CMK (cell line): Measurements from ENCODE around the gene ZNF189.
"Not testable (repeated sequence)": the region's sequence is repeated elsewhere in the genome, so short reads cannot be mapped to it uniquely, and the experiment has no call there.

Source experiments
- DNase-seq: peaks from one replicate; pipeline ENCODE4 v3.0.0-alpha.2; 2010; ENCODE audit warnings: low read depth

The ZNF189 gene

GRCh38 chr9:101380295-101380694 is 18.4 kb upstream of the ZNF189 start:
- no peak for DNase-seq

- DNase-seq, result no peak
Measured at GRCh38 chr9:101381118-101381517, 17.5 kb upstream of the ZNF189 start.

GRCh38 chr9:101381833-101382342 is 16.8 kb upstream of the ZNF189 start:
- no peak for DNase-seq

DNA sequence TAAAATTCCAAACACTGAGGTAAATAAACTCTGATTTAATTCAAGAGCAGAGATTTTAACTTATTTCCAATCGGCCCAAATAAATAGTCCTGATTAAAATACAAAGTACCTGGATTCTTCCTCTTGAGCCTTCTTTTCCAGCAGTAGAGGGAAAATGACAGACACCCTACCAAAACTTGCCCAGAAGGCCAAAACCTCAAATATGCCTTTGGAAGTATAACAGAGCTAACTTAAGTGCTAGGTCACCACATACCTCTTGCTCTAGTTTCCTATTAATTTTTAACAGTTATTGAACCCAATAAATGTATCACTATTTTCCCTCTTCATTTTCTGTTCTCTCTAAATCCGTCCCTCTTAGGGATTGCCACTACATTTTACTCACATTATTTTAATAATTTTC is 15.3 kb upstream of the ZNF189 start:
- DNase-seq, result no peak

DNA sequence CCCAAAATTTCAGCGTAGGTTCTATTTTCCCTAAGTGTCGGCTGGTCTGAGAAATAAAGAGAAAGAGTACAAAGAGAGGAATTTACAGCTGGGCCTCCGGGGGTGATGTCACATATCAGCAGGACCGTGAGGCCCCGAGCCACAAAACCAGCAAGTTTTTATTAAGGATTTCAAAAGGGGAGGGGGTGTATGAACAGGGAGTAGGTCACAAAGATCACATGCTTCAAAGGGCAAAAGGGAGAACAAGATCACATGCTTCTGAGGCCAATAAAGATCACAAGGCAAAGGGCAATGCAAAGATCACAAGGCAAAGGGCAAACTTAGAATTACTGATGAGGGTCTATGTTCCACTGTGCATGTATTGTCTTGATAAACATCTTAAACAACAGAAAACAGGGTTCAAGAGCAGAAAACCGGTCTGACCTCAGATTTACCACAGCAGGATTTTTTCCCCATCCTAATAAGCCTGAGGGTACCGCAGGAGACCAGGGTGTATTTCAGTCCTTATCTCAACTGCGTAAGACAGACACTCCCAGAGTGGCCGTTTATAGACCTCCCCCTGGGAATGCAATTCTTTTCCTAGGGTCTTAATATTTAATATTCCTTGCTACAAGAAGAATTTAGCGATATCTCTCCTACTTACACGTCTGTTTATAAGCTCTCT is 13.6 kb upstream of the ZNF189 start, which contains the start of gene BAAT:
BAAT (minus strand) TSS at position 134 of the 664 bp plus-strand sequence. CDS start 13,602 bp downstream, outside the sequence.
- not testable (repeated sequence) for DNase-seq

DNA sequence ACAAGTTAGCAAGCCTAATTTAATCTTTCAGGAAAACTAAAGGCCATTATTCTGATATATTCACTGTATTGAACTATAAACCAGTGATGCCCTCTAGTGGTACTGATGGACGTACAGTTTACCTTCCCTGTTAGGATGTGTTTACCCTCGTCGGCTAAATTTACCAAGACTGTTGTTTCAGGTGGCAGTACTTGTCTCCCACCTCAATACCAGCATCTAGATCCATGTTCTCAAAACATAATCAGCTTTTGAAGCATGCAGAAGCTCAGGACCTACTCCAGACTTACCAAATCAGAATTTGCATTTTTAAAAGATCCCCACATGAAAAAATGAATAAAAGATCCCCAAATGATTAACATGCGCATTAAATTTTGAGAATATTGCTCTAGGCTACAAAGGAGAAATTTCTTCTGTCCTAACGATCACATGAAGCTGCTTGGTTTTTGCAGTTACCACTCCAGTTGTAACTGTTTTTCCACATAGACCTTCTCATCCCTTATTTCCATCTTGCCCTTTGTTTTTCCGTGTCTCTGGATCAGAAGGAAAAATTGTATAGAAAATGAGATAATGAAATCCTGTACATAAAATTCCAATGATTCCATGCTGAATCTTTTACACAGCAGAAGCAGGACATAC is 10.7 kb upstream of the ZNF189 start:
- no peak for DNase-seq

- no peak for DNase-seq
Measured at GRCh38 chr9:101388507-101388993, 10.1 kb upstream of the ZNF189 start.

GRCh38 chr9:101393135-101393534 is 5.5 kb upstream of the ZNF189 start:
- no peak for DNase-seq

DNA sequence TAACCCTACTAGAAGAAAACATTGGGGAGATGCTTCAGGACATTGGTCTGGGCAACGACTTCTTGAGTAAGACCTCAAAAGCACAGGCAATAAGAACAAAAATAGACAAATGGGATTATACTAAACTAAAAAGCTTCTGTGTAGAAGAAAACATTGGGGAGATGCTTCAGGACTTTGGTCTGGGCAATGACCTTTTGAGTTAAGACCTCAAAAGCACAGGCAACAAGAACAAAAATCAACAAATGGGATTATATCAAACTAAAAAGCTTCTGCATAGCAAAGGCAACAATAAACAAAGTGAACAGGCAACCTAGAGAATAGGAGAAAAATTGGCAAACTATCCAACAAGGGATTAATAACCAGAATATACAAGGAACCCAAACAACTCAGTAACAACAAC is 4.0 kb upstream of the ZNF189 start:
- no peak for DNase-seq

- DNase-seq, result no peak
Measured at GRCh38 chr9:101397746-101398067, 944 bp upstream of the ZNF189 start.

DNA sequence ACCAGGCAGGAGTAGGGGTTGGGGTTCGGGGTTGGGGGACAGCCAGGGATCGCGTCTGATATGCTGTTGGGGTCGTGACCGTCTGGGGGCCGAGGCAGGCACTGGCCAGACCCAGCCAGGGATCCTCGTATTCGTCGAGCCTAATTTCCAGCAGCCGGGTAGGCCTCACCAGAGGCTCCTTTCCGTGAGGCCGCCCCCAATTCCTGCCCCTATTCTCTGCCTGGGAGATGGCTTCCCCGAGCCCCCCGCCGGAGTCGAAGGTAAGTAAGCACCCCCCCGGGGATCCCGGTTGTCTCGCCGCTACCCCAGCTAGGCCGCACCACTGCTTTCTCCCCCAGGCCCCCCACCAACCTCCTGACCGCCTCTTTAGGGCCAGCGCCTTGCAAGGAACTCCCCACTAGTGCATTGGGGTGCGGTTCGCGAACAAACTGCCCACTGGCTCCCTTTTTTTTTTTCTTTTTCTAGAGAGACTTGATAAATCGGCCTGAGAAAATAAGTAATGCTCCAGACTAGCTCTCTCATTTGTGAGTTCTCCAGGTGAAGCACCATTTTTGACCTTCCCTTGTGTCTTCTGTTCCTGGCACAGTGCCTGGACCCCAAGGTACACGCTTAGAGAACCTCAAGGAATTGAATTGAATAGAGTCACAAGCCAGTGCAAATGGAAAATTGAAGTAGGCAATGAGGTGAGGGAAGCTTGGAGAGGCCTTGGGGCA is 435 bp downstream of the ZNF189 start:
- no peak for DNase-seq

DNA sequence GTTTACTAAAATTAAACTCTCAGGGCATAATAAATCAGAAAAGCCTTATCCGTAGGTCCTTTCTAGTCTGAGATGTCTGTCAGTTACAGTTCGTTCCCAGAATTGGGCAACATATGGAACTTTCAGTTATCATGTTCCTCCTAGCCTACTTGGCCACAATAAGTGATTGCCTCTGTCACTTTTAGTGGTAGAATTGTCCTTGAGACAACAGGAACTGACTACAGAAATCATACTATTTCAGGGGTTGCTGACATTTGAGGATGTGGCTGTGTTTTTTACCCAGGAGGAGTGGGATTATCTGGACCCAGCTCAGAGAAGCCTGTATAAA is 956 bp downstream of the ZNF189 start:
- no peak for DNase-seq

- no peak for DNase-seq
Measured at GRCh38 chr9:101400120-101400519, 1.5 kb downstream of the ZNF189 start.

DNA sequence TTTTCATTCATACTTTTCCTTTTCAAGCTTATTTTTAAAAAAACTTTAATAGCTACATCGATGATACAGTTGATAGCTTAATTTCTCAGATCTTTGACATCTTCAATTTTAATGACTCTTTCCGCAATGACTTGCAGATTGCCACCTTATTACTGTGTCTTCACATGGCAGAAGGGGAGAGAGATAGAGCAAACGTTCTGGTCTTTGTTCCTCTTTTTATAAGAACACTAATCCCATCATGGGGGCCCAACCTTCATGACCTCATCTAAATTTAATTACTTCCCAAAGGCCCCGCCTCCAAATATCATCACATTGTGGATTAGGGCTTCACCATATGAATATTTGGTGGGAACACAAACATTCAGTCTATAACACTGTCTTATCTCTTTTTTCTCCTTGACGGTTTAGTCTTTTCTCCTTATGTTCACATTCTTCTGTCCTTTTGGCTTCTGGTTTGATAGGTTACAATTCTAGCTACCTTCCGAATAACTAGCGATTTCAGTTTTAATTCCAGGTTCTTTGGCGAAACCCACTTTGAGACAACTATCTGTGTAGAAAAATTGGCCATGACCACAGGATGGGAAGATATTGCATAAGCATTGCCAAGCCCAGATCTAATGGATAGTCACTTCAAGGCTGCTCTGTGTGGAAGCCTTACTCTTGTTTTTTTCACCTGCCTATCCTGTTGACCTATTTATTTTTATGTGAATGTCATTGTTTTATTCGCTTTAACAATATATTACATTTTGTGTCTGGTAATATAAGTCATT is 5.0 kb downstream of the ZNF189 start:
- DNase-seq, result no peak

DNA sequence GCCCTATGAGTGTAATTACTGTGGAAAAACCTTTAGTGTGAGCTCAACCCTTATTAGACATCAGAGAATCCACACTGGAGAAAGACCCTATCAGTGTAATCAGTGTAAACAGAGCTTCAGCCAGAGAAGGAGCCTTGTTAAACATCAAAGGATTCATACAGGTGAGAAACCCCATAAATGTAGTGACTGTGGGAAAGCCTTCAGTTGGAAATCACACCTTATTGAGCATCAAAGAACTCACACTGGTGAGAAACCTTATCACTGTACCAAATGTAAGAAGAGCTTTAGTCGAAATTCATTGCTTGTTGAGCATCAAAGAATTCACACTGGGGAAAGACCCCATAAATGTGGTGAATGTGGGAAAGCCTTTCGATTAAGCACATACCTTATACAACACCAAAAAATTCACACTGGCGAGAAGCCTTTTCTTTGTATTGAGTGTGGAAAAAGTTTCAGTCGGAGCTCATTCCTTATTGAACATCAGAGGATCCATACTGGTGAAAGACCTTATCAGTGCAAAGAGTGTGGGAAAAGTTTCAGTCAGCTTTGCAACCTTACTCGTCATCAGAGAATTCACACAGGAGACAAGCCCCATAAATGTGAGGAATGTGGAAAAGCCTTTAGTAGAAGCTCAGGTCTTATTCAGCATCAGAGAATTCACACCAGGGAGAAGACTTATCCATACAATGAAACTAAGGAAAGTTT is 9.9 kb downstream of the ZNF189 start:
- no peak for DNase-seq

DNA sequence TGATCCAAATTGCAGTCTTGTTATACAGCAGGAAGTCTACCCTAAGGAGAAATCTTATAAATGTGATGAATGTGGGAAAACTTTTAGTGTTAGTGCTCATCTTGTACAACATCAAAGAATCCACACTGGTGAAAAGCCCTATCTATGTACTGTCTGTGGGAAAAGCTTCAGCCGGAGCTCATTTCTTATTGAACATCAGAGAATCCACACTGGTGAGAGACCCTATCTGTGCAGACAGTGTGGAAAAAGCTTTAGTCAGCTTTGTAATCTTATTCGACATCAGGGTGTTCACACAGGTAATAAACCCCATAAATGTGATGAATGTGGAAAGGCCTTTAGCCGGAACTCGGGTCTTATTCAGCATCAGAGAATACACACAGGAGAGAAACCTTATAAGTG is 10.4 kb downstream of the ZNF189 start:
- DNase-seq, result no peak

DNA sequence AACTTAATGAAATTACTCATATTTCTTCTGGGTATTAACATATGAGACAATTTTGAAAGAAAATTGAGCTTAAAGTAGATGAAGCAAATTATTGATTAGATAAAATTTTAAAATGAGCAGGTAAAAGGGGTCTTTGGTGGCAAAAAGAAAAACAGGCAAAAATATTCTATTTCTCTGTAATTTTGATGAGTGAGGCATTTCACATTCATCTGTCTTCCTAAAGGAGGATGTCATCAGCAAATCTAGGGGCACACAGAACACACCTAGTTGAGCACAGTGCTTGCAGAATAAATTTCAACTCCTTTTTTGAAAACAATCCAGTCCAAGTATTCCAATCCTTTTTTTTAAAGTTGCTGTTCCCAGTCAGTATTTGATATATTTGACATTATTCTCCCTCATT is 16.2 kb downstream of the ZNF189 start:
- no peak for DNase-seq

DNA sequence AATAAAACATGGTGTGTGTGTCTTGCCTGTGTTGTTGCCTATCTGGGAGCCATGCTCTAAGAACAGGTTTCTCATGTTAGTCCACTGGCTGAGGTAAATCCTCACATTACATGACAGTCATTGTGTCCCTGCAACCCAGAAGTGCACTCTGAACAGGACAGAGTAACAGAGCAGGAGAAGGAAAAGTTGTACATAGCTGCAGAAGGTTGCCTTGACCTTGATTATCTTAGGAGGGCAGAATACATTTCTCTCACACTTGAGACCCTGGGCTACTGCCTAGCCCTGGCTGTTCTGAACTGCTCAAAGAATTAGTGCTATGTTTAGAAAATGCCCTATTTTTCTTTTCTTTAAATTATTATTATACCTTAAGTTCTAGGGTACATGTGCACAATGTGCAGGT is 16.9 kb downstream of the ZNF189 start:
- DNase-seq, result no peak

- no peak for DNase-seq
Measured at GRCh38 chr9:101417389-101417788, 18.7 kb downstream of the ZNF189 start.

DNA sequence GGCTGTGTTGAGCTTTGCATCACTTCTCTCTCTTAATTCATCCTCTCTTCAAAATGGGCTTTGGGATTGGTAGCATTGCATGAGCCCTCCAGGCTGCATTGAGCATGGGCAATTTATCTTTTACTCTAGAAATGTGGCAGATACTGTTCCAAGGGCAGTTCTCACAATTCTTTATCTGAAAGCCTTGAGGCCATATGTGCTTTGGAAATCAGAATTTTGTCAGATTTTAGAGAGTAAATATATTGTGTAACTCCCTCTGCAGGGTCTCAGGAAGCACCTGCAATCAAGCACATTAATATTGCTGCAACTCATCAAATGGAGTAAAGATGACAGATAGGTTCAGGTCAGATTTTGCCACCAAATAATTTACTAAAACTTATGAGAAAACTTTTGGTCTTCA is 19.3 kb downstream of the ZNF189 start:
- no peak for DNase-seq

GRCh38 chr9:101418518-101419430 is 20.1 kb downstream of the ZNF189 start:
- DNase-seq, result no peak
